ENCODE results near the gene MPV17L. TPM values are rescaled to one million over a fixed set of nuclear protein-coding genes. Genes with fewer than 3 reads are reported as not detected.
A peak's percentile ranks its signal among the peaks of the same experiment; 100 is the strongest.
"Not testable (repeated sequence)": the region's sequence is repeated elsewhere in the genome, so short reads cannot be mapped to it uniquely, and the experiment has no call there.

Gene MPV17L
- total RNA-seq, 3 donors from 2014 or later = 12.1 to 41.4 (median 19.5) TPM

GRCh38 chr16:15418206-15418605 is 22.7 kb downstream of the MPV17L start:
- Histone ChIP-seq H3K4me1 (no peaks in the 10 kb centered on the region), H3K27ac (no peak overlapping the region), H3K27me3 (no peaks in the 10 kb centered on the region), H3K36me3 (no peaks in the 10 kb centered on the region), H3K9me3 (no peaks in the 10 kb centered on the region), H3K4me3 (no peak overlapping the region)
- DNase-seq (ENCODE audit: low spot score in 2 of 2) = no peak
- TF ChIP-seq POLR2A (IDR thresholded peaks at IDR 0.05) (no peak), CTCF (IDR thresholded peaks at IDR 0.05) (no peak), POLR2AphosphoS5 (IDR thresholded peaks at IDR 0.05) (no peak)
- intact Hi-C loops (cut with DNase I; ENCODE audit: low total_unique reads) = no loop called here

DNA sequence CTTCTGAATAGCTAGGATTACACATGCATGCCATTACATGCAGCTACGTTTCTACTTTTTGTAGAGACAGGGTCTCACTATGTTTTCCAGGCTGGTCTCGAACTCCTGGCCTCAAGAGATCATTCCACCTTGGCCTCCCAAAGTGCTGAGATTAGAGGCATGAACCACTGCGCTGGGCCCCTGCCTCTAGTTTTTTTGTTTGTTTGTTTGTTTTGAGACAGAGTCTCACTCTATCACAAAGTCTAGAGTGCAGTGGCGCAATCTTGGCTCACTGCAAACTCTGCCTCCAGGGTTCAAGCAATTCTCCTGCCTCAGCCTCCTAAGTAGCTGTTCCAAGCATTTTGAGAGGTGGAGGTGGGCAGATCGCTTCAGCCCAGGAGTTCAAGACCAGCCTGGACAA is 26.1 kb downstream of the MPV17L start:
- DNase-seq (ENCODE audit: low spot score in 2 of 2); H3K27me3 ChIP-seq; H3K27ac ChIP-seq; H3K4me1 ChIP-seq; H3K9me3 ChIP-seq; H3K4me3 ChIP-seq; intact Hi-C loops (cut with DNase I; ENCODE audit: low total_unique reads); H3K36me3 ChIP-seq: not testable (repeated sequence)

DNA sequence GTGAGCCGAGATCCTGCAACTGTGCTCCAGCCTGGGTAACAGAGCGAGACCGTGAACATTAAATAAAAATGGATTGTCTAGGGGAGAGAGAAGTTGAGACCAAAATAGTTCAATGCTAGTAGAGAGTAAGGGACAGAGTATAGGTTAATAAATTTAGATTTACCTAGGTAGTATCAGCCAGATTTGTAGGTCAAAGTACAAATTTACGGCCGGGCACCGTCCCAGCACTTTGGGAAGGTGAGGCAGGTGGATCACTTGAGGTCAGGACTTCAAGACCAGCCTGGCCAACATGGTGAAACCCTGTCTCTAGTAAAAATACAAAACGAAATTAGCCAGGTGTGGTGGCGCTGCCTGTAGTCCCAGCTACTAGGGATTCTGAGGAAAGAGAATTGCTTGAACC is 26.7 kb downstream of the MPV17L start:
- no peak for DNase-seq (ENCODE audit: low spot score in 2 of 2)

GRCh38 chr16:15425861-15426260 is 30.3 kb downstream of the MPV17L start:
- Histone ChIP-seq H3K4me1 (no peaks in the 10 kb centered on the region), H3K36me3 (no peaks in the 10 kb centered on the region), H3K9me3 (no peaks in the 10 kb centered on the region), H3K27me3 (no peaks in the 10 kb centered on the region), H3K27ac (no peak overlapping the region), H3K4me3 (no peak overlapping the region)
- no peak for DNase-seq (ENCODE audit: low spot score in 2 of 2)
- intact Hi-C loops (cut with DNase I; ENCODE audit: low total_unique reads) = no loop called here
- TF ChIP-seq POLR2A (IDR thresholded peaks at IDR 0.05) = no peak
- no peak for TF ChIP-seq POLR2AphosphoS5 (IDR thresholded peaks at IDR 0.05)
- no peak for TF ChIP-seq CTCF (IDR thresholded peaks at IDR 0.05)

More for the DNA sequence above, 26.7 kb downstream of the MPV17L start:
- H3K4me1 ChIP-seq = no peaks in the 10 kb centered on the region
- TF ChIP-seq CTCF (IDR thresholded peaks at IDR 0.05) (no peak), POLR2AphosphoS5 (IDR thresholded peaks at IDR 0.05) (no peak), POLR2A (IDR thresholded peaks at IDR 0.05) (no peak)
- no peaks in the 10 kb centered on the region for H3K27me3 ChIP-seq
- no peaks in the 10 kb centered on the region for H3K36me3 ChIP-seq
- intact Hi-C loops (cut with DNase I; ENCODE audit: low total_unique reads) = no loop called here
- H3K4me3 ChIP-seq = no peak overlapping the region
- H3K9me3 ChIP-seq = no peaks in the 10 kb centered on the region
- no peak overlapping the region for H3K27ac ChIP-seq

DNA sequence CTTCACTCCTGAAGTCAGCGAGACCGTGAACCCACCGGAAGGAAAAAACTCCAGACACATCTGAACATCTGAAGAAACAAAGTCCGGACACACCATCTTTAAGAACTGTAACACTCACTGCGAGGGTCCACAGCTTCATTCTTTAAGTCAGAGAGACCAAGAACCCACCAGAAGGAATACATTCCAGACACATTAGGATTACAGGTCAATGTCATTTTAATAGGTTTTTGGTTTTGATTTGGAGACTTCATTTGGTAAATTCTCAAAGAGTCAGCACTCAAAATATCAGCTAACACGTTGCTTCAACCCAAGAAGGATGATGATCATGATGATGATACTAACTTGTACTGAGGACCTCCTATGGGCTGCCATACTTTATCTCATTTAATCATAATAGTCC is 31.2 kb downstream of the MPV17L start:
- Histone ChIP-seq H3K36me3 (no peaks in the 10 kb centered on the region), H3K27me3 (no peaks in the 10 kb centered on the region), H3K4me1 (no peaks in the 10 kb centered on the region), H3K27ac (no peak overlapping the region), H3K9me3 (no peaks in the 10 kb centered on the region), H3K4me3 (no peak overlapping the region)
- intact Hi-C loops (cut with DNase I; ENCODE audit: low total_unique reads) = no loop called here
- DNase-seq (ENCODE audit: low spot score in 2 of 2) = no peak
- TF ChIP-seq POLR2A (IDR thresholded peaks at IDR 0.05) (no peak), POLR2AphosphoS5 (IDR thresholded peaks at IDR 0.05) (no peak), CTCF (IDR thresholded peaks at IDR 0.05) (no peak)

- Histone ChIP-seq H3K4me3 (peak overlapping the region in 2 of 3 donors; percentile 10 to 39), H3K27ac (peak overlapping the region in 1 of 2 donors; percentile 6), H3K36me3 (no peaks in the 10 kb centered on the region), H3K9me3 (no peaks in the 10 kb centered on the region), H3K4me1 (no peaks in the 10 kb centered on the region), H3K27me3 (no peaks in the 10 kb centered on the region)
- intact Hi-C loops (cut with DNase I; ENCODE audit: low total_unique reads) = no loop called here
- peak; percentile 43 to 70 (median 62) for TF ChIP-seq CTCF (IDR thresholded peaks at IDR 0.05)
- peak in 1 of 3 donors; percentile 58 for TF ChIP-seq POLR2AphosphoS5 (IDR thresholded peaks at IDR 0.05)
- no peak for TF ChIP-seq POLR2A (IDR thresholded peaks at IDR 0.05)
- DNase-seq (ENCODE audit: low spot score in 2 of 2) = peak; percentile 35 to 61
Observed at GRCh38 chr16:15427648-15428239, 32.2 kb downstream of the MPV17L start.

GRCh38 chr16:15430884-15431283 is 35.3 kb downstream of the MPV17L start:
- H3K4me3 ChIP-seq; H3K4me1 ChIP-seq; H3K27me3 ChIP-seq; H3K9me3 ChIP-seq; H3K27ac ChIP-seq; DNase-seq (ENCODE audit: low spot score in 2 of 2); H3K36me3 ChIP-seq; intact Hi-C loops (cut with DNase I; ENCODE audit: low total_unique reads): not testable (repeated sequence)
